ENCODE results near the gene RAPGEF4.

The RAPGEF4 gene

GRCh38 chr2:172856606-172857005, 121.0 kb downstream of the RAPGEF4 start:
- in situ Hi-C loops (cut with MboI; ENCODE audit: low sequenced_read_pairs) = no loop called here

- in situ Hi-C loops (cut with MboI; ENCODE audit: low sequenced_read_pairs) = no loop called here
These were observed 122.8 kb downstream of the RAPGEF4 start for GRCh38 chr2:172858473-172858745.

GRCh38 chr2:172859581-172860335, 124.1 kb downstream of the RAPGEF4 start:
- in situ Hi-C loops (cut with MboI; ENCODE audit: low sequenced_read_pairs) = no loop called here

GRCh38 chr2:172860336-172860707, 124.7 kb downstream of the RAPGEF4 start:
- in situ Hi-C loops (cut with MboI; ENCODE audit: low sequenced_read_pairs) = no loop called here

- in situ Hi-C loops (cut with MboI; ENCODE audit: low sequenced_read_pairs) = no loop called here
These were observed 125.5 kb downstream of the RAPGEF4 start for GRCh38 chr2:172861098-172861497.

- in situ Hi-C loops (cut with MboI; ENCODE audit: low sequenced_read_pairs) = no loop called here
These were observed 126.2 kb downstream of the RAPGEF4 start for GRCh38 chr2:172861656-172862476.

GRCh38 chr2:172863341-172863740, 127.7 kb downstream of the RAPGEF4 start:
- in situ Hi-C loops (cut with MboI; ENCODE audit: low sequenced_read_pairs) = no loop called here

GRCh38 chr2:172864182-172864581, 128.5 kb downstream of the RAPGEF4 start:
- in situ Hi-C loops (cut with MboI; ENCODE audit: low sequenced_read_pairs) = no loop called here

- in situ Hi-C loops (cut with MboI; ENCODE audit: low sequenced_read_pairs) = no loop called here
These were observed 129.8 kb downstream of the RAPGEF4 start for GRCh38 chr2:172865422-172865821.

- in situ Hi-C loops (cut with MboI; ENCODE audit: low sequenced_read_pairs) = no loop called here
These were observed 134.2 kb downstream of the RAPGEF4 start for GRCh38 chr2:172869861-172870260.

GRCh38 chr2:172870396-172870795, 134.8 kb downstream of the RAPGEF4 start:
- in situ Hi-C loops (cut with MboI; ENCODE audit: low sequenced_read_pairs) = no loop called here

- in situ Hi-C loops (cut with MboI; ENCODE audit: low sequenced_read_pairs) = no loop called here
These were observed 142.2 kb downstream of the RAPGEF4 start for GRCh38 chr2:172877826-172878225.

- in situ Hi-C loops (cut with MboI; ENCODE audit: low sequenced_read_pairs) = no loop called here
These were observed 142.6 kb downstream of the RAPGEF4 start for GRCh38 chr2:172878260-172878659.

- in situ Hi-C loops (cut with MboI; ENCODE audit: low sequenced_read_pairs) = no loop called here
These were observed 148.7 kb downstream of the RAPGEF4 start for GRCh38 chr2:172884336-172884735.

- in situ Hi-C loops (cut with MboI; ENCODE audit: low sequenced_read_pairs) = no loop called here
These were observed 150.4 kb downstream of the RAPGEF4 start for GRCh38 chr2:172885996-172886395.

- in situ Hi-C loops (cut with MboI; ENCODE audit: low sequenced_read_pairs) = no loop called here
These were observed 151.6 kb downstream of the RAPGEF4 start for GRCh38 chr2:172887280-172887679.

GRCh38 chr2:172888714-172889669, 153.3 kb downstream of the RAPGEF4 start:
- in situ Hi-C loops (cut with MboI; ENCODE audit: low sequenced_read_pairs) = no loop called here

GRCh38 chr2:172889768-172890430, 154.3 kb downstream of the RAPGEF4 start:
- in situ Hi-C loops (cut with MboI; ENCODE audit: low sequenced_read_pairs) = no loop called here

- in situ Hi-C loops (cut with MboI; ENCODE audit: low sequenced_read_pairs) = no loop called here
These were observed 157.5 kb downstream of the RAPGEF4 start for GRCh38 chr2:172893111-172893510.

- in situ Hi-C loops (cut with MboI; ENCODE audit: low sequenced_read_pairs) = no loop called here
These were observed 158.0 kb downstream of the RAPGEF4 start for GRCh38 chr2:172893671-172894070.
